Uterus (tissue), 2 donors: ENCODE measurements around the gene CACNB1.

Experiments used
- CTCF ChIP-seq, 4 experiments: fragments of 200-600 bp in 2 of 4; fragments of 450-650 bp in 2 of 4; sonication (generic) in 2 of 4; IDR thresholded peaks; one replicate each; pipeline ENCODE4 v1.5.1; 2016 to 2019; ENCODE audit warnings: antibody characterized with exemption in 4 of 4, mild to moderate bottlenecking in 2 of 4, moderate library complexity in 1 of 4
- POLR2A ChIP-seq, 2 donors: fragments of 450-650 bp; IDR thresholded peaks; one replicate each; pipeline ENCODE4 v1.6.1; 2016; ENCODE audit warnings: antibody characterized with exemption in 2 of 2, mild to moderate bottlenecking in 1 of 2, moderate library complexity in 1 of 2

- TF ChIP-seq CTCF (IDR thresholded peaks at IDR 0.05) (no peak), POLR2A (IDR thresholded peaks at IDR 0.05) (no peak)
These were observed 14.4 kb downstream of the CACNB1 start for GRCh38 chr17:39183045-39183444.
